Activated CD4-positive, CD25-positive, alpha-beta regulatory T cell treated with anti-CD3 and anti-CD28 coated beads, Interleukin-2, amount 50 U/mL, for 72 hours (primary cell): ENCODE measurements around the gene CBLN3.

Experiments used
- DNase-seq: peaks from one replicate; pipeline ENCODE4 v3.0.0; 2021

CBLN3 gene

GRCh38 chr14:24422694-24423601 lies 6.5 kb downstream of the CBLN3 start:
- no peak for DNase-seq

GRCh38 chr14:24422261-24422660 lies 7.2 kb downstream of the CBLN3 start:
- no peak for DNase-seq

- DNase-seq: no peak
Observed at GRCh38 chr14:24418492-24418873, 11.0 kb downstream of the CBLN3 start.

- DNase-seq: no peak
Observed at GRCh38 chr14:24417832-24418491, 11.5 kb downstream of the CBLN3 start.

GRCh38 chr14:24416932-24417619 lies 12.4 kb downstream of the CBLN3 start:
- DNase-seq: no peak

- no peak for DNase-seq
Observed at GRCh38 chr14:24416254-24416931, 13.1 kb downstream of the CBLN3 start.

- no peak for DNase-seq
Observed at GRCh38 chr14:24415421-24416253, 13.8 kb downstream of the CBLN3 start.

- no peak for DNase-seq
Observed at GRCh38 chr14:24414732-24415420, 14.6 kb downstream of the CBLN3 start.

- DNase-seq: no peak
Observed at GRCh38 chr14:24414077-24414476, 15.4 kb downstream of the CBLN3 start.

GRCh38 chr14:24411443-24412389 lies 17.8 kb downstream of the CBLN3 start:
- no peak for DNase-seq

GRCh38 chr14:24409956-24410355 lies 19.5 kb downstream of the CBLN3 start:
- no peak for DNase-seq

GRCh38 chr14:24409192-24409591 lies 20.3 kb downstream of the CBLN3 start:
- DNase-seq: no peak

GRCh38 chr14:24408764-24409163 lies 20.7 kb downstream of the CBLN3 start:
- no peak for DNase-seq

GRCh38 chr14:24407608-24408325 lies 21.7 kb downstream of the CBLN3 start:
- DNase-seq: no peak

GRCh38 chr14:24406416-24406815 lies 23.1 kb downstream of the CBLN3 start:
- DNase-seq: no peak

GRCh38 chr14:24404814-24405213 lies 24.7 kb downstream of the CBLN3 start:
- DNase-seq: no peak

GRCh38 chr14:24403294-24403998 lies 26.0 kb downstream of the CBLN3 start:
- DNase-seq: no peak

GRCh38 chr14:24401810-24402702 lies 27.4 kb downstream of the CBLN3 start:
- no peak for DNase-seq
